ENCODE data around the gene HSD17B8. TPM values are rescaled to one million over a fixed set of nuclear protein-coding genes. Genes with fewer than 3 reads are reported as not detected.

Gene HSD17B8
- total RNA-seq, 2 donors from 2014 or later, result 3.3 to 6.2 TPM

DNA sequence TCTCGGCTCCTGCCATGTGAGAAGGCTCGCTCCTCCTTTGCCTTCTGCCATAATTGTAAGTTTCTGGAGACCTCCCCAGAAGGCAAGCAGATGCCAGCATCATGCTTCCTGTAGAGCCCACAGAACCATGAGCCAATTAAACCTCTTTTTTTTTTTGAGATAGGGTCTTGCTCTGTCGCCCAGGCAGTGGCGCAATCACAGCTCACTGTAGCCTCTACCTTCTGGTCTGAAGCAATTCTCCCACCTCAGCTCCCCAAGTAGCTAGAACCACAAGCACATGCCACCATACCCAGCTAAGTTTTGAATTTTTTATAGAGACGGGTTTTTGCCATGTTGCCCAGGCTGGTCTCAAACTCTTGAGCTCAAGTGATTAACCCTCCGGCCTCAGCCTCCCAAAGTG lies 32.4 kb downstream of the HSD17B8 start:
- Mint-ChIP-seq H3K4me3 (no peak overlapping the region), H3K9me3 (no peaks in the 10 kb centered on the region), H3K27ac (no peak overlapping the region), H3K36me3 (no peaks in the 10 kb centered on the region), H3K4me1 (ENCODE audit: low read depth in 2 of 2) (peaks cover 2% of the 10 kb centered on the region in 2 donors), H3K27me3 (peaks cover 30 to 48% of the 10 kb centered on the region in 2 donors)
- DNase-seq (ENCODE audit: low spot score) (no peak), ATAC-seq (no peak)

- H3K27me3 Mint-ChIP-seq, result peaks cover 35 to 51% of the 10 kb centered on the region in 2 donors
- no peak overlapping the region for H3K4me3 Mint-ChIP-seq
- no peaks in the 10 kb centered on the region for H3K36me3 Mint-ChIP-seq
- H3K9me3 Mint-ChIP-seq, result no peaks in the 10 kb centered on the region
- no peak for DNase-seq (ENCODE audit: low spot score)
- no peak overlapping the region for H3K27ac Mint-ChIP-seq
- ATAC-seq, result no peak
- peaks cover 7 to 8% of the 10 kb centered on the region in 2 donors for H3K4me1 Mint-ChIP-seq (ENCODE audit: low read depth in 2 of 2)
These were observed 33.3 kb downstream of the HSD17B8 start for GRCh38 chr6:33237741-33238140.

- Mint-ChIP-seq H3K9me3 (no peaks in the 10 kb centered on the region), H3K4me3 (peak overlapping the region; percentile 56), H3K27me3 (peaks cover 22 to 26% of the 10 kb centered on the region in 2 donors), H3K27ac (no peak overlapping the region), H3K4me1 (ENCODE audit: low read depth in 2 of 2) (peaks cover 7 to 8% of the 10 kb centered on the region in 2 donors), H3K36me3 (no peaks in the 10 kb centered on the region)
- ATAC-seq (peak in 1 of 2 donors; percentile 80), DNase-seq (ENCODE audit: low spot score) (no peak)
These were observed 37.5 kb downstream of the HSD17B8 start for GRCh38 chr6:33241968-33242367.

GRCh38 chr6:33243476-33243875 lies 39.0 kb downstream of the HSD17B8 start:
- peaks cover 22 to 26% of the 10 kb centered on the region in 2 donors for H3K27me3 Mint-ChIP-seq
- no peak overlapping the region for H3K27ac Mint-ChIP-seq
- H3K4me1 Mint-ChIP-seq (ENCODE audit: low read depth in 2 of 2), result peaks cover 10 to 12% of the 10 kb centered on the region in 2 donors
- no peaks in the 10 kb centered on the region for H3K9me3 Mint-ChIP-seq
- no peak for ATAC-seq
- no peaks in the 10 kb centered on the region for H3K36me3 Mint-ChIP-seq
- DNase-seq (ENCODE audit: low spot score), result no peak
- no peak overlapping the region for H3K4me3 Mint-ChIP-seq

DNA sequence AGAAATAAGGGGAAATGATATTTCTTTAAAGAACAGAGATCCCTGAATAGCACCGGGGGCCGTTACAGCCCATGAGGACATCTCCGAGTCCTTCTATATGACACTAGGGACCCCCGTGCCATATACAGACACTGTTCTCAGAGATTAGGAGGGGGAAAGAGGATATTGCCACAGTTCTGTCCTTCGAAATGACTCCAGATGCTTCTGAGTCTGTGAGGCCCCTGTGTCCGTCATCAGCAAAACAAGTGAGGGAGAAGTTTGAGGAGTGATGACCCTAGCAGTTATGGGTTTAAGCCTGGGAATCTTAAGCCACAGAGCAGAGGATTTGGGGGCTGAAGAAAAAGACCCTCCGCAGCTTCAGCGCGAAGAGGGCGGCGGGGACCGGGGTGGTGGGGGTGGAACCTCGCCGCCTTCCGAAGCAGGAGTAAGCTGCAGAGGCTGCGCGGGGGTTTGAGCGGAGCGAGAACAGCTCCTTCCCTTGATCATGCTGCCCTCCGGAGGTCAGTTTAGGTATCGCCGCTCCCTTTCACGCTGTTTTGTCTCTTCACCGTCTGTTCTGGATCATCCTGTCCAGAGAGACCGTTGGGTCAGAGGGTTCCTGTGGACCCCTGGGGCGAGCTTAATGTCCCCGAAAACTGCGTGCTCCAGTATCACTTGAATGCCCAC lies 43.7 kb downstream of the HSD17B8 start:
- H3K4me1 Mint-ChIP-seq (ENCODE audit: low read depth in 2 of 2), result peaks cover 29 to 31% of the 10 kb centered on the region in 2 donors
- peak; percentile 92 for DNase-seq (ENCODE audit: low spot score)
- H3K4me3 Mint-ChIP-seq, result peak overlapping the region; percentile 97
- ATAC-seq, result peak; percentile 54 to 61
- H3K27ac Mint-ChIP-seq, result peak overlapping the region; percentile 96 to 98
- H3K36me3 Mint-ChIP-seq, result peaks cover 16% of the 10 kb centered on the region
- no peaks in the 10 kb centered on the region for H3K9me3 Mint-ChIP-seq
- H3K27me3 Mint-ChIP-seq, result peaks cover 0 to 8% of the 10 kb centered on the region in 2 donors

GRCh38 chr6:33248643-33248931 lies 44.1 kb downstream of the HSD17B8 start:
- H3K4me3 Mint-ChIP-seq, result peak overlapping the region; percentile 97
- H3K36me3 Mint-ChIP-seq, result peaks cover 16% of the 10 kb centered on the region
- H3K9me3 Mint-ChIP-seq, result no peaks in the 10 kb centered on the region
- peak overlapping the region; percentile 96 to 98 for H3K27ac Mint-ChIP-seq
- peaks cover 29 to 31% of the 10 kb centered on the region in 2 donors for H3K4me1 Mint-ChIP-seq (ENCODE audit: low read depth in 2 of 2)
- DNase-seq (ENCODE audit: low spot score), result peak; percentile 60
- H3K27me3 Mint-ChIP-seq, result peaks cover 0 to 4% of the 10 kb centered on the region in 2 donors
- ATAC-seq, result no peak

- H3K4me3 Mint-ChIP-seq, result peak overlapping the region; percentile 97
- DNase-seq (ENCODE audit: low spot score), result peak; percentile 99
- peak overlapping the region; percentile 96 to 98 for H3K27ac Mint-ChIP-seq
- no peaks in the 10 kb centered on the region for H3K9me3 Mint-ChIP-seq
- peaks cover 16% of the 10 kb centered on the region for H3K36me3 Mint-ChIP-seq
- ATAC-seq, result peak; percentile 94 to 96
- peaks cover 29 to 31% of the 10 kb centered on the region in 2 donors for H3K4me1 Mint-ChIP-seq (ENCODE audit: low read depth in 2 of 2)
- no peaks in the 10 kb centered on the region for H3K27me3 Mint-ChIP-seq
These were observed 44.7 kb downstream of the HSD17B8 start for GRCh38 chr6:33248932-33249731.

DNA sequence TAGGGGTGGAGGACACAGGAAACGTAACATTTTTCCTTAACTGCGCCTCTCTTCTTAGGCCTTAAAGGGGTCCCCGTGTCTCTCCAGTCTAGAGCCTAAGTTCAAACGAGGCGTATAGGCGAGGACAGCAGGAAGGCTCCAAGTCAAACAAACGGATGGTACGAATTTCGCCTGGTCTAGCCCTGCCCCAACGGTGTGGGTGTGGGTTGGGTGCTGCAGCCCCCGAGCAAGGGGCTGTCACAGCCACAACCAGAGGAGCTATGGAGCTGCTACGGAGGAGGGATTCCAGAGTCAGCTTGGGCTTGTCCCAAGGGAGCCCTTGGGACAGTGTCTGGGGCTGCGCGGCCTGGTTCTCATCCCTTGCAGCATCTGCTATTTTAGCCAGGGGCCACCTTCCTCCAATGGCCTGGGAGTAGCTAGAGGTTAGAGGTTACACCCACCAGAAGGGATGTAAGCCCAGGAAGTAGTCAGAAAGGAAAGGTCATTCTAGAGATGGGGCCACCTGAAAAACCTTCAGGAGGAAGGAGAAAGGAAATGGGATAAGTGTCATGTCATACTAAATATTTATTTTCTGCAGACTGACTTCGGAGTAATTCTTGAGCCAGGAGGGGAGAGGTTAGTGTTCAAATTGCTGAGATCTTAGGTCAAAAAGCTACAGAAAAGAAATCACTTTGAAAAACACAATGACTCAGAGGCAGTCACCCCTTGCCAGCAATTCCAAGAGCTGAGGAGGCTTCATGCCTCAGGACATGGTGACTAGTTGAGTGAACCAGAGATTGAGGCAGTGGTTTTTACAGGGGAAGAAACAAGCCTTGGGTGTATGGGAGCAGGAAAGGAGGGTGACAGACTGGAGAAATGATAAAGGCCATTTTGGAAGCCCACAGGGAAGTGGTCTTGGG lies 45.5 kb downstream of the HSD17B8 start:
- no peaks in the 10 kb centered on the region for H3K9me3 Mint-ChIP-seq
- H3K27ac Mint-ChIP-seq, result peak overlapping the region; percentile 96 to 98
- ATAC-seq, result no peak
- peak overlapping the region; percentile 97 for H3K4me3 Mint-ChIP-seq
- H3K4me1 Mint-ChIP-seq (ENCODE audit: low read depth in 2 of 2), result peaks cover 29 to 31% of the 10 kb centered on the region in 2 donors
- no peaks in the 10 kb centered on the region for H3K27me3 Mint-ChIP-seq
- no peak for DNase-seq (ENCODE audit: low spot score)
- peaks cover 16% of the 10 kb centered on the region for H3K36me3 Mint-ChIP-seq

DNA sequence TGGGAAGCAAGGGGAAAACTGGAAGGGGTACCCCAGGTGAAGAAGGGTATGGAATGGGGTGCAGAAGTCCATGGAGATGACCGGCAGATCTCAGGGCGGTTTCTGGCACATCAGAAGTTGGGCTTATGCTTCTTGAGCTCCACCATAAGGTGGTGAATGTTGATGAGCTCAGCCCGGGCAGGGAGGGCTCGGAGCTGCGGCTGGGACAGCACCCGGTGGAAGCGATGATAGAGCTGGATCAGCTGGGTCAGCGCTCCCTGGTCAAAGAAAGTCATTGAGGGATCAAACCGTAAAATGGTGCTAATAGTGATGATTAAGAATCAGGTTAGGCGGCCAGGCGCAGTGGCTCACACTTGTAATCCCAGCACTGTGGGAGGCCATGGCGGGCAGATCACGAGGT lies 46.3 kb downstream of the HSD17B8 start:
- H3K9me3 Mint-ChIP-seq, result no peaks in the 10 kb centered on the region
- H3K27ac Mint-ChIP-seq, result peak overlapping the region; percentile 96 to 98
- DNase-seq (ENCODE audit: low spot score) (no peak), ATAC-seq (no peak)
- H3K36me3 Mint-ChIP-seq, result peaks cover 16% of the 10 kb centered on the region
- no peaks in the 10 kb centered on the region for H3K27me3 Mint-ChIP-seq
- peaks cover 29 to 31% of the 10 kb centered on the region in 2 donors for H3K4me1 Mint-ChIP-seq (ENCODE audit: low read depth in 2 of 2)
- peak overlapping the region; percentile 97 for H3K4me3 Mint-ChIP-seq

GRCh38 chr6:33251395-33252012 lies 47.0 kb downstream of the HSD17B8 start:
- peak overlapping the region; percentile 59 for H3K4me3 Mint-ChIP-seq
- H3K27ac Mint-ChIP-seq, result peak overlapping the region; percentile 26 to 98
- peaks cover 16% of the 10 kb centered on the region for H3K36me3 Mint-ChIP-seq
- peaks cover 29 to 31% of the 10 kb centered on the region in 2 donors for H3K4me1 Mint-ChIP-seq (ENCODE audit: low read depth in 2 of 2)
- H3K9me3 Mint-ChIP-seq, result no peaks in the 10 kb centered on the region
- peak; percentile 31 for DNase-seq (ENCODE audit: low spot score)
- ATAC-seq, result no peak
- H3K27me3 Mint-ChIP-seq, result no peaks in the 10 kb centered on the region

GRCh38 chr6:33252759-33253158 lies 48.3 kb downstream of the HSD17B8 start:
- DNase-seq (ENCODE audit: low spot score), result no peak
- Mint-ChIP-seq H3K4me3 (no peak overlapping the region), H3K36me3 (peaks cover 16% of the 10 kb centered on the region), H3K27me3 (no peaks in the 10 kb centered on the region), H3K9me3 (no peaks in the 10 kb centered on the region), H3K27ac (peak overlapping the region; percentile 11 to 29), H3K4me1 (ENCODE audit: low read depth in 2 of 2) (peaks cover 29 to 31% of the 10 kb centered on the region in 2 donors)
- no peak for ATAC-seq

- H3K9me3 Mint-ChIP-seq, result no peaks in the 10 kb centered on the region
- H3K27me3 Mint-ChIP-seq, result no peaks in the 10 kb centered on the region
- H3K4me3 Mint-ChIP-seq, result no peak overlapping the region
- peaks cover 19 to 20% of the 10 kb centered on the region in 2 donors for H3K4me1 Mint-ChIP-seq (ENCODE audit: low read depth in 2 of 2)
- peaks cover 16% of the 10 kb centered on the region for H3K36me3 Mint-ChIP-seq
- no peak overlapping the region for H3K27ac Mint-ChIP-seq
- DNase-seq (ENCODE audit: low spot score) (no peak), ATAC-seq (no peak)
These were observed 50.1 kb downstream of the HSD17B8 start for GRCh38 chr6:33254591-33254990.
